Sigmoid colon (tissue), 7 donors: ENCODE results near the gene EIF4E. TPM values are rescaled to one million over a fixed set of nuclear protein-coding genes. Genes with fewer than 3 reads are reported as not detected.
"Not testable (repeated sequence)": the region's sequence is repeated elsewhere in the genome, so short reads cannot be mapped to it uniquely, and the experiment has no call there.

ENCODE experiments used
- DNase-seq: peaks from one replicate; pipeline ENCODE4 v3.0.0-alpha.2; 2019
- H3K27ac ChIP-seq, 4 donors: fragments of 200-600 bp; sonication (generic); one replicate each; pipeline ENCODE4 v1.5.1; 2016 to 2019; ENCODE audit warnings: mild to moderate bottlenecking in 1 of 4
- H3K27me3 ChIP-seq, 3 donors: fragments of 200-600 bp; sonication (generic); one replicate each; pipeline ENCODE4 v1.5.1; 2019; ENCODE audit warnings: mild to moderate bottlenecking in 1 of 3
- H3K36me3 ChIP-seq, 4 donors: fragments of 200-600 bp; sonication (generic); one replicate each; pipeline ENCODE4 v1.5.1; 2016 to 2019
- H3K4me1 ChIP-seq, 4 donors: fragments of 200-600 bp; sonication (generic); one replicate each; pipeline ENCODE4 v1.5.1; 2017 to 2019
- H3K4me3 ChIP-seq, 4 donors: fragments of 200-600 bp; sonication (generic); one replicate each; pipeline ENCODE4 v1.5.1; 2017 to 2019; ENCODE audit warnings: mild to moderate bottlenecking in 2 of 4, moderate library complexity in 1 of 4
- H3K9me3 ChIP-seq, 4 donors: fragments of 200-600 bp in 3 of 4; sonication (generic) in 3 of 4; one replicate each; pipeline versions ENCODE4 v1.5.1 to v1.6.1; 2013 to 2019
- CTCF ChIP-seq, 4 experiments: fragments of 450-650 bp in 3 of 4; fragments of 200-600 bp in 1 of 4; IDR thresholded peaks; one replicate each; pipeline ENCODE4 v1.5.1; 2016 to 2019; ENCODE audit warnings: antibody characterized with exemption in 4 of 4, mild to moderate bottlenecking in 3 of 4, moderate library complexity in 2 of 4
- EP300 ChIP-seq, 4 donors: sonication (generic); formaldehyde crosslinking; IDR thresholded peaks; one replicate each; pipeline ENCODE4 v1.6.1; 2017; ENCODE audit warnings: antibody characterized with exemption in 4 of 4
- POLR2A ChIP-seq, 2 donors: fragments of 450-650 bp; IDR thresholded peaks; one replicate each; pipeline ENCODE4 v1.6.1; 2016; ENCODE audit warnings: antibody characterized with exemption in 2 of 2, mild to moderate bottlenecking in 2 of 2, moderate library complexity in 2 of 2
- POLR2AphosphoS5 ChIP-seq, 4 donors: sonication (generic); formaldehyde crosslinking; IDR thresholded peaks; one replicate each; pipeline ENCODE4 v1.6.1; 2017; ENCODE audit warnings: antibody characterized with exemption in 4 of 4
- WGBS, 2 donors: extraction: QIAGEN DNeasy Blood & Tissue Kit; methylation state at CpG; one replicate each; pipeline ENCODE4 v1.1.7; 2013; 5-methylcytosine and 5-hydroxymethylcytosine counted together
- intact Hi-C: fragments of 100-400 bp; cut with DNase I; formaldehyde crosslinking; loops from one replicate; pipeline ENCODE4 v1.15.1; 2023
- polyA plus RNA-seq, 3 donors: library from polyadenylated mRNA; stranded (reverse); fragments of 200-250 nt; gene quantifications; one replicate each; pipeline ENCODE4 v1.2.3, GENCODE V29; 2013
- small RNA-seq, 3 donors: library from RNA; depleted of rRNA; stranded (forward); fragments of <200 nt; gene quantifications; one replicate each; pipeline ENCODE3, GENCODE V24; 2016
- total RNA-seq, 4 donors: library from RNA; depleted of rRNA; stranded (reverse); fragments of >200 nt; gene quantifications; one replicate each; pipeline ENCODE4 v1.1.0, GENCODE V29; 2016
- donor health status: healthy with polysubstance abuse.
- donor health status: Bipolar disorder and iron deficiency.
- donor health status: healthy.

Gene EIF4E
- total and polyA plus RNA-seq, 7 donors: 38.5 to 115 (median 74.5) TPM

GRCh38 chr4:98838531-98838930, 90.4 kb downstream of the EIF4E start:
- no peaks in the 10 kb centered on the region for H3K27me3 ChIP-seq
- no peaks in the 10 kb centered on the region for H3K4me1 ChIP-seq
- no peaks in the 10 kb centered on the region for H3K9me3 ChIP-seq
- TF ChIP-seq POLR2A (IDR thresholded peaks at IDR 0.05) (no peak), EP300 (IDR thresholded peaks at IDR 0.05) (no peak), CTCF (IDR thresholded peaks at IDR 0.05) (no peak), POLR2AphosphoS5 (IDR thresholded peaks at IDR 0.05) (no peak)
- H3K4me3 ChIP-seq: no peak overlapping the region
- no peaks in the 10 kb centered on the region for H3K36me3 ChIP-seq
- intact Hi-C loops: loop anchor here (10.0 kb wide), 1 partner anchor 364 kb away; no protein-coding TSS in a partner anchor
- DNase-seq: no peak
- 86 to 90% methylated on average over 4 of the region's 4 CpGs for WGBS, 2 donors
- H3K27ac ChIP-seq: no peak overlapping the region

GRCh38 chr4:98833384-98833783, 95.5 kb downstream of the EIF4E start:
- intact Hi-C loops: loop anchor here (10.0 kb wide), 1 partner anchor 359 kb away; no protein-coding TSS in a partner anchor

GRCh38 chr4:98831036-98831435, 97.9 kb downstream of the EIF4E start:
- H3K27me3 ChIP-seq, DNase-seq, H3K4me1 ChIP-seq, H3K4me3 ChIP-seq, H3K27ac ChIP-seq, H3K9me3 ChIP-seq, H3K36me3 ChIP-seq: not testable (repeated sequence)
- intact Hi-C loops: loop anchor here (10.0 kb wide), 1 partner anchor 356 kb away; no protein-coding TSS in a partner anchor
- 94 to 95% methylated on average over 1 of the region's 1 CpG for WGBS, 2 donors

More at GRCh38 chr4:98833384-98833783, 95.5 kb downstream of the EIF4E start:
- TF ChIP-seq POLR2AphosphoS5 (IDR thresholded peaks at IDR 0.05) (no peak), CTCF (IDR thresholded peaks at IDR 0.05) (no peak), EP300 (IDR thresholded peaks at IDR 0.05) (no peak), POLR2A (IDR thresholded peaks at IDR 0.05) (no peak)
- DNase-seq: no peak
- no peaks in the 10 kb centered on the region for H3K4me1 ChIP-seq
- no peaks in the 10 kb centered on the region for H3K36me3 ChIP-seq
- H3K4me3 ChIP-seq: no peak overlapping the region
- H3K27me3 ChIP-seq: no peaks in the 10 kb centered on the region
- H3K9me3 ChIP-seq: no peaks in the 10 kb centered on the region
- H3K27ac ChIP-seq: no peak overlapping the region
- 81 to 94% methylated on average over 1 of the region's 1 CpG for WGBS, 2 donors

Small RNAs within 50 kb of the gene (small RNA-seq; reads per million reads assigned to genes)
- gene RNU7-149P (0 reads per million in 3 donors), gene TBCAP3 (0 reads per million in 3 donors)

Other genes with a start within 250 kb of the EIF4E start
- gene METAP1, start 66.6 kb upstream of the EIF4E start, total RNA-seq: 10 to 100 TPM; 47.6 to 56.0 (median 51.4) TPM
- 10 to 100 TPM; 34.2 to 49.9 (median 34.7) TPM for gene METAP1, start 66.6 kb upstream of the EIF4E start, polyA plus RNA-seq
- 100 to 1,000 TPM; 235 to 349 (median 263) TPM for gene ADH5, start 159.7 kb upstream of the EIF4E start, total RNA-seq
- 100 to 1,000 TPM; 146 to 237 (median 196) TPM for gene ADH5, start 159.7 kb upstream of the EIF4E start, polyA plus RNA-seq
- 1 to 10 TPM in 1 of 4 donors, under 1 TPM in 1, not detected in 2; 0.71 to 1.3 TPM for gene ADH4, start 215.2 kb upstream of the EIF4E start, total RNA-seq
- gene ADH4, start 215.2 kb upstream of the EIF4E start, polyA plus RNA-seq: 1 to 10 TPM in 1 of 3 donors, under 1 TPM in 1, not detected in 1; 0.79 to 1.4 TPM